ENCODE measurements around the gene CACNA1D. TPM values are rescaled to one million over a fixed set of nuclear protein-coding genes. Genes with fewer than 3 reads are reported as not detected.

The CACNA1D gene
- total and polyA plus RNA-seq, 2 donors (not counting 3 experiments of a cell fraction or from before 2014, with no cell fraction given): 0.06 TPM; not detected in 1

- peaks cover 0 to 3% of the 10 kb centered on the region in 2 experiments for H3K27me3 ChIP-seq (ENCODE audit: control insufficient read depth in 2 of 2, insufficient read depth in 2 of 2, low read length in 2 of 2)
- H3K9ac ChIP-seq (replicated peaks; ENCODE audit: extremely low read depth, insufficient read depth, low read length): no peak overlapping the region
- no peak overlapping the region for H3K4me2 ChIP-seq (ENCODE audit: insufficient read depth, low read length)
- TF ChIP-seq POLR2A (IDR thresholded peaks at IDR 0.05; ENCODE audit: low read depth, low read length): no peak
- no peak for TF ChIP-seq MYC (IDR thresholded peaks at IDR 0.05; ENCODE audit: low read depth, low read length)
- no peak for TF ChIP-seq POLR2AphosphoS5 (IDR thresholded peaks at IDR 0.05; ENCODE audit: insufficient read depth, low read depth, low read length)
- TF ChIP-seq FOS (IDR thresholded peaks at IDR 0.05; ENCODE audit: borderline replicate concordance, insufficient read depth, low read length): no peak
- no peak for TF ChIP-seq JUN (IDR thresholded peaks at IDR 0.05; ENCODE audit: borderline replicate concordance, insufficient read depth, insufficient read length, low read depth)
- no peak for TF ChIP-seq EZH2 (IDR thresholded peaks at IDR 0.05; ENCODE audit: borderline replicate concordance, low read depth, low read length, severe bottlenecking)
- no peak for TF ChIP-seq MAX (IDR thresholded peaks at IDR 0.05; ENCODE audit: insufficient read depth, insufficient read length)
- TF ChIP-seq GATA2 (IDR thresholded peaks at IDR 0.05; ENCODE audit: insufficient read depth, insufficient read length, low read depth, low read length): no peak
- no peak for TF ChIP-seq CTCF (IDR thresholded peaks at IDR 0.05; ENCODE audit: extremely low read depth in 1 of 2, insufficient read depth in 1 of 2, low read depth in 1 of 2, low read length in 2 of 2)
- DNase-seq (ENCODE audit: low read depth, low spot score): no peak
- no peaks in the 10 kb centered on the region for H4K20me1 ChIP-seq (replicated peaks; ENCODE audit: control insufficient read depth, extremely low read depth, insufficient read depth, low read length)
- FAIRE-seq: no peak
- intact Hi-C loops (cut with micrococcal nuclease) (no loop called here), dilution Hi-C loops (cut with MboI; ENCODE audit: extremely low pct_ligation_motif_present, low sequenced_read_pairs) (no loop called here)
- H3K79me2 ChIP-seq (ENCODE audit: control insufficient read depth, insufficient read depth, low read length): no peaks in the 10 kb centered on the region
- CTCF ChIA-PET: no interaction called here
- H3K9me3 ChIP-seq (replicated peaks; ENCODE audit: control insufficient read depth, insufficient read depth, low read length): no peaks in the 10 kb centered on the region
- no peaks in the 10 kb centered on the region for H3K4me1 ChIP-seq (ENCODE audit: control insufficient read depth, extremely low read depth, insufficient read depth, low read length)
- H2AFZ ChIP-seq (ENCODE audit: low read depth, low read length): no peak overlapping the region
- H3K27ac ChIP-seq (ENCODE audit: insufficient read depth, low read depth, low read length): no peak overlapping the region
- H3K36me3 ChIP-seq (ENCODE audit: control insufficient read depth in 2 of 2, extremely low read depth in 1 of 2, insufficient read depth in 2 of 2, low read length in 2 of 2): no peaks in the 10 kb centered on the region
- BruUV-seq (replicated peaks): no TSS peak
- H3K4me3 ChIP-seq (replicated peaks in 1 of 3; ENCODE audit: insufficient read depth in 1 of 3, low read depth in 1 of 3, low read length in 3 of 3): no peak overlapping the region
- POLR2A ChIA-PET: no interaction called here
- no peaks in the 10 kb centered on the region for H3K9me1 ChIP-seq (replicated peaks; ENCODE audit: control insufficient read depth, extremely low read depth, insufficient read depth, low read length)
Measured at GRCh38 chr3:53570709-53571108, 76.3 kb downstream of the CACNA1D start.
